Liver (tissue), 9 donors: ENCODE data around the gene ADGRA1. TPM values are rescaled to one million over a fixed set of nuclear protein-coding genes. Genes with fewer than 3 reads are reported as not detected.

ENCODE experiments used
- DNase-seq: peaks from one replicate; pipeline ENCODE4 v3.0.0-alpha.2; 2017; ENCODE audit warnings: low spot score
- H3K27ac ChIP-seq, 2 donors: one replicate each; pipeline ENCODE4 v1.7.0; 2013; ENCODE audit warnings: inconsistent platforms in 2 of 2, low read length in 2 of 2, control low read depth in 1 of 2, low read depth in 1 of 2, mild to moderate bottlenecking in 1 of 2
- H3K27me3 ChIP-seq, 4 donors: one replicate each; pipeline versions ENCODE4 v1.6.1 to v1.7.0; 2013; ENCODE audit warnings: low read length in 3 of 4, inconsistent platforms in 1 of 4, mild to moderate bottlenecking in 1 of 4, moderate library complexity in 1 of 4; ENCODE audit not compliant: control insufficient read depth in 4 of 4, insufficient read depth in 4 of 4
- H3K36me3 ChIP-seq, 4 donors: one replicate each; pipeline versions ENCODE4 v1.6.1 to v1.7.0; 2013; ENCODE audit warnings: low read length in 3 of 4, mild to moderate bottlenecking in 3 of 4, low read depth in 1 of 4, moderate library complexity in 1 of 4; ENCODE audit not compliant: control insufficient read depth in 4 of 4, insufficient read depth in 3 of 4
- H3K4me1 ChIP-seq, 4 donors: one replicate each; pipeline versions ENCODE4 v1.6.1 to v1.7.0; 2013; ENCODE audit warnings: low read length in 3 of 4, mild to moderate bottlenecking in 3 of 4, moderate library complexity in 1 of 4; ENCODE audit not compliant: control insufficient read depth in 4 of 4, insufficient read depth in 4 of 4
- H3K4me3 ChIP-seq, 3 donors: one replicate each; pipeline versions ENCODE4 v1.6.1 to v1.7.0; 2013; ENCODE audit warnings: low read length in 3 of 3, control low read depth in 1 of 3, low read depth in 1 of 3, mild to moderate bottlenecking in 1 of 3
- H3K9ac ChIP-seq, 2 donors: one replicate each; pipeline ENCODE4 v1.7.0; 2013; ENCODE audit warnings: low read length in 2 of 2, mild to moderate bottlenecking in 2 of 2, moderate library complexity in 2 of 2, control low read depth in 1 of 2, low read depth in 1 of 2
- H3K9me3 ChIP-seq, 4 donors: one replicate each; pipeline versions ENCODE4 v1.6.1 to v1.7.0; 2013; ENCODE audit warnings: low read length in 3 of 4; ENCODE audit not compliant: control insufficient read depth in 4 of 4
- ATF3 ChIP-seq: IDR thresholded peaks from 2 replicates; pipeline ENCODE4 v1.6.1; 2016; ENCODE audit warnings: antibody characterized with exemption
- CTCF ChIP-seq: fragments of 150-350 bp; IDR thresholded peaks from 2 replicates; pipeline ENCODE4 v1.5.1; 2017; ENCODE audit warnings: improper control_type of control experiment, low read depth, low read length; ENCODE audit not compliant: missing input control
- EGR1 ChIP-seq, 2 donors: IDR thresholded peaks; 2 replicates each; pipeline ENCODE4 v1.6.1; 2016 to 2018; ENCODE audit warnings: antibody characterized with exemption in 2 of 2, low read depth in 2 of 2
- FOXA1 ChIP-seq: IDR thresholded peaks from 2 replicates; pipeline ENCODE4 v1.6.1; 2016; ENCODE audit warnings: antibody characterized with exemption
- FOXA2 ChIP-seq: IDR thresholded peaks from 2 replicates; pipeline ENCODE4 v1.6.1; 2016; ENCODE audit warnings: antibody characterized with exemption
- GABPA ChIP-seq, 2 donors: IDR thresholded peaks in 1 of 2; conservative IDR thresholded peaks in 1 of 2; 2 replicates each; pipeline ENCODE4 v1.6.1; 2016; ENCODE audit warnings: antibody characterized with exemption in 2 of 2, mild to moderate bottlenecking in 1 of 2, moderate library complexity in 1 of 2
- HNF4A ChIP-seq, 2 donors: conservative IDR thresholded peaks; 2 replicates each; pipeline ENCODE4 v1.6.1; 2016; ENCODE audit warnings: antibody characterized with exemption in 2 of 2, mild to moderate bottlenecking in 2 of 2
- HNF4G ChIP-seq: IDR thresholded peaks from 2 replicates; pipeline ENCODE4 v1.6.1; 2016; ENCODE audit warnings: antibody characterized with exemption
- JUND ChIP-seq, 2 donors: IDR thresholded peaks; 2 replicates each; pipeline ENCODE4 v1.6.1; 2016; ENCODE audit warnings: antibody characterized with exemption in 2 of 2
- NR2F2 ChIP-seq: IDR thresholded peaks from 2 replicates; pipeline ENCODE4 v1.6.1; 2016; ENCODE audit warnings: antibody characterized with exemption
- RAD21 ChIP-seq, 2 donors: IDR thresholded peaks; 2 replicates each; pipeline ENCODE4 v1.6.1; 2016; ENCODE audit warnings: antibody characterized with exemption in 2 of 2, mild to moderate bottlenecking in 2 of 2
- RXRA ChIP-seq, 2 donors: IDR thresholded peaks; 2 replicates each; pipeline ENCODE4 v1.6.1; 2017 to 2018; ENCODE audit warnings: antibody characterized with exemption in 2 of 2, mild to moderate bottlenecking in 1 of 2
- SP1 ChIP-seq: IDR thresholded peaks from 2 replicates; pipeline ENCODE4 v1.6.1; 2018; ENCODE audit warnings: antibody characterized with exemption, mild to moderate bottlenecking
- TAF1 ChIP-seq: conservative IDR thresholded peaks from 2 replicates; pipeline ENCODE4 v1.6.1; 2016; ENCODE audit warnings: antibody characterized with exemption, mild to moderate bottlenecking
- YY1 ChIP-seq: IDR thresholded peaks from 2 replicates; pipeline ENCODE4 v1.6.1; 2016; ENCODE audit warnings: antibody characterized with exemption, mild to moderate bottlenecking
- ZBTB33 ChIP-seq: IDR thresholded peaks from 2 replicates; pipeline ENCODE4 v1.6.1; 2016; ENCODE audit warnings: antibody characterized with exemption
- WGBS: extraction: QIAGEN DNeasy Blood & Tissue Kit; methylation state at CpG from one replicate; pipeline ENCODE4 v1.1.7; 2013; 5-methylcytosine and 5-hydroxymethylcytosine counted together
- polyA plus RNA-seq, 2 donors: library from polyadenylated mRNA; stranded (reverse) in 1 of 2; unstranded in 1 of 2; fragments of 200-250 nt in 1 of 2; fragments of >200 nt in 1 of 2; fragmentation: Nextera tagmentation in 1 of 2; extraction: Ambion mirVana in 1 of 2; gene quantifications; one replicate each; pipeline versions ENCODE4 v1.2.1 to v1.2.3, GENCODE V29; 2013 to 2015
- total RNA-seq, 2 donors: library from RNA; depleted of rRNA; stranded (reverse); fragments of >200 nt; gene quantifications; one replicate each; pipeline ENCODE4 v1.2.3, GENCODE V29; 2014
- TF ChIP-seq, protein P1 (sequence below): IDR thresholded peaks from 2 replicates; pipeline ENCODE4 v1.6.1; 2016; ENCODE audit warnings: antibody characterized with exemption, mild to moderate bottlenecking
- donor health status: healthy.
- donor health status: healthy.
- donor health status: healthy.
- donor health status: healthy.
- donor health status: healthy.

The ADGRA1 gene
- total and polyA plus RNA-seq, 4 donors = 0.08 to 0.70 (median 0.12) TPM; not detected in 1

GRCh38 chr10:133071733-133072132, 16.0 kb upstream of the ADGRA1 start:
- H3K27ac ChIP-seq = no peak overlapping the region
- no peak overlapping the region for H3K4me3 ChIP-seq
- no peak overlapping the region for H3K9ac ChIP-seq
- peaks cover 0 to 4% (median 0%) of the 10 kb centered on the region in 4 donors for H3K27me3 ChIP-seq
- no peaks in the 10 kb centered on the region for H3K9me3 ChIP-seq
- no peak for TF ChIP-seq ZBTB33
- TF ChIP-seq ATF3 = no peak
- no peak for TF ChIP-seq FOXA1
- TF ChIP-seq CTCF = no peak
- TF ChIP-seq NR2F2 = no peak
- 67% methylated on average over 11 of the region's 11 CpGs for WGBS
- no peaks in the 10 kb centered on the region for H3K36me3 ChIP-seq
- DNase-seq = no peak
- H3K4me1 ChIP-seq = no peaks in the 10 kb centered on the region

DNA sequence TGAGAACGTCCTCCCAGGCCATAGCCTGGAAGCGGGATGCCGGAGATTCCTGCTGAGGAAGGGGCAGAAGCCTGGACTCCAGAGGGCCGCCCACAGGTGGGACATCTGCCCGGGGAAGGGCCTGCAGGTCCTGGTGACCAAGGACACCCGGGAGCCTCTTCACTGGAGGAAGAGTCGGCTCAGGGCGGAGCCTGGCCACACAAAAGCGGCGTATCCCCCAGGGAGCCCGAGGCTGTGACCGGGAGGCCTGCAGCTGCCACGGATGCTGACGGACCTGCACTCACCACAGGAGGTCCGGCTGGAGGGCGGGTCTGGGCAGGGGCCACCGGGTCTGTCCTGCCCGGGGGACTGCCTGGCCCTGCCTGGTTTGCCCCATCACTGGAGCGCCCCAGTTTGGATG, 15.5 kb upstream of the ADGRA1 start:
- Histone ChIP-seq H3K27ac (no peak overlapping the region), H3K9ac (no peak overlapping the region), H3K4me3 (no peak overlapping the region), H3K27me3 (peaks cover 0 to 4% (median 0%) of the 10 kb centered on the region in 4 donors), H3K4me1 (no peaks in the 10 kb centered on the region), H3K36me3 (no peaks in the 10 kb centered on the region), H3K9me3 (no peaks in the 10 kb centered on the region)
- TF ChIP-seq SP1 (no peak), HNF4G (no peak), RXRA (IDR thresholded peaks at IDR 0.05) (no peak), RAD21 (IDR thresholded peaks at IDR 0.05) (no peak), FOXA2 (no peak)
- 66% methylated on average over 19 of the region's 19 CpGs for WGBS
- DNase-seq = no peak

GRCh38 chr10:133072720-133073390, 14.9 kb upstream of the ADGRA1 start:
- H3K27ac ChIP-seq = no peak overlapping the region
- WGBS = 85% methylated on average over 34 of the region's 34 CpGs
- H3K36me3 ChIP-seq = no peaks in the 10 kb centered on the region
- H3K9me3 ChIP-seq = no peaks in the 10 kb centered on the region
- H3K27me3 ChIP-seq = peaks cover 0 to 4% (median 0%) of the 10 kb centered on the region in 4 donors
- no peak overlapping the region for H3K9ac ChIP-seq
- H3K4me1 ChIP-seq = no peaks in the 10 kb centered on the region
- H3K4me3 ChIP-seq = no peak overlapping the region
- DNase-seq = no peak
- TF ChIP-seq ATF3 (no peak), GABPA (IDR thresholded peaks at IDR 0.05 in 1 of 2, conservative IDR thresholded peaks at IDR 0.05 in 1 of 2) (no peak), HNF4A (conservative IDR thresholded peaks at IDR 0.05) (no peak), YY1 (no peak), SP1 (no peak), HNF4G (no peak), CTCF (no peak), TAF1 (no peak), RXRA (IDR thresholded peaks at IDR 0.05) (no peak), JUND (IDR thresholded peaks at IDR 0.05) (no peak), RAD21 (IDR thresholded peaks at IDR 0.05) (no peak), NR2F2 (no peak), EGR1 (IDR thresholded peaks at IDR 0.05; ENCODE audit: low read depth in 2 of 2) (no peak), FOXA2 (no peak), FOXA1 (no peak)
- TF ChIP-seq, protein P1, sequence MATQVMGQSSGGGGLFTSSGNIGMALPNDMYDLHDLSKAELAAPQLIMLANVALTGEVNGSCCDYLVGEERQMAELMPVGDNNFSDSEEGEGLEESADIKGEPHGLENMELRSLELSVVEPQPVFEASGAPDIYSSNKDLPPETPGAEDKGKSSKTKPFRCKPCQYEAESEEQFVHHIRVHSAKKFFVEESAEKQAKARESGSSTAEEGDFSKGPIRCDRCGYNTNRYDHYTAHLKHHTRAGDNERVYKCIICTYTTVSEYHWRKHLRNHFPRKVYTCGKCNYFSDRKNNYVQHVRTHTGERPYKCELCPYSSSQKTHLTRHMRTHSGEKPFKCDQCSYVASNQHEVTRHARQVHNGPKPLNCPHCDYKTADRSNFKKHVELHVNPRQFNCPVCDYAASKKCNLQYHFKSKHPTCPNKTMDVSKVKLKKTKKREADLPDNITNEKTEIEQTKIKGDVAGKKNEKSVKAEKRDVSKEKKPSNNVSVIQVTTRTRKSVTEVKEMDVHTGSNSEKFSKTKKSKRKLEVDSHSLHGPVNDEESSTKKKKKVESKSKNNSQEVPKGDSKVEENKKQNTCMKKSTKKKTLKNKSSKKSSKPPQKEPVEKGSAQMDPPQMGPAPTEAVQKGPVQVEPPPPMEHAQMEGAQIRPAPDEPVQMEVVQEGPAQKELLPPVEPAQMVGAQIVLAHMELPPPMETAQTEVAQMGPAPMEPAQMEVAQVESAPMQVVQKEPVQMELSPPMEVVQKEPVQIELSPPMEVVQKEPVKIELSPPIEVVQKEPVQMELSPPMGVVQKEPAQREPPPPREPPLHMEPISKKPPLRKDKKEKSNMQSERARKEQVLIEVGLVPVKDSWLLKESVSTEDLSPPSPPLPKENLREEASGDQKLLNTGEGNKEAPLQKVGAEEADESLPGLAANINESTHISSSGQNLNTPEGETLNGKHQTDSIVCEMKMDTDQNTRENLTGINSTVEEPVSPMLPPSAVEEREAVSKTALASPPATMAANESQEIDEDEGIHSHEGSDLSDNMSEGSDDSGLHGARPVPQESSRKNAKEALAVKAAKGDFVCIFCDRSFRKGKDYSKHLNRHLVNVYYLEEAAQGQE = no peak
